ENCODE measurements around the gene OSBPL5. TPM values are rescaled to one million over a fixed set of nuclear protein-coding genes. Genes with fewer than 3 reads are reported as not detected.

Gene OSBPL5
- total RNA-seq, 1 donor from 2014 or later: 15.3 TPM

- DNase-seq: peak; percentile 46
- ATAC-seq (ENCODE audit: poor library complexity): no peak
- intact Hi-C loops (cut with DNase I): no loop called here
These were observed 34.6 kb downstream of the OSBPL5 start for GRCh38 chr11:3130269-3131071.

- peak; percentile 22 for DNase-seq
These were observed 35.4 kb downstream of the OSBPL5 start for GRCh38 chr11:3129591-3130268.

GRCh38 chr11:3129181-3129590, 35.9 kb downstream of the OSBPL5 start:
- intact Hi-C loops (cut with DNase I): no loop called here
- DNase-seq (peak; percentile 30), ATAC-seq (ENCODE audit: poor library complexity) (no peak)

More at GRCh38 chr11:3129591-3130268, 35.4 kb downstream of the OSBPL5 start:
- intact Hi-C loops (cut with DNase I): no loop called here
- no peak for ATAC-seq (ENCODE audit: poor library complexity)

- intact Hi-C loops (cut with DNase I): no loop called here
- no peak for ATAC-seq (ENCODE audit: poor library complexity)
- DNase-seq: peak; percentile 40
These were observed 36.5 kb downstream of the OSBPL5 start for GRCh38 chr11:3128356-3129180.

- DNase-seq: no peak
- intact Hi-C loops (cut with DNase I): no loop called here
- no peak for ATAC-seq (ENCODE audit: poor library complexity)
These were observed 37.3 kb downstream of the OSBPL5 start for GRCh38 chr11:3127706-3128355.

- ATAC-seq (ENCODE audit: poor library complexity) (no peak), DNase-seq (peak; percentile 48)
- intact Hi-C loops (cut with DNase I): no loop called here
These were observed 38.0 kb downstream of the OSBPL5 start for GRCh38 chr11:3126901-3127691.

- peak; percentile 8 for ATAC-seq (ENCODE audit: poor library complexity)
- peak; percentile 70 for DNase-seq
- intact Hi-C loops (cut with DNase I): no loop called here
These were observed 38.8 kb downstream of the OSBPL5 start for GRCh38 chr11:3126207-3126865.

GRCh38 chr11:3124821-3125220, 40.3 kb downstream of the OSBPL5 start:
- ATAC-seq (ENCODE audit: poor library complexity) (no peak), DNase-seq (peak; percentile 27)
- intact Hi-C loops (cut with DNase I): no loop called here

- DNase-seq (peak; percentile 91), ATAC-seq (ENCODE audit: poor library complexity) (peak; percentile 74)
- intact Hi-C loops (cut with DNase I): no loop called here
These were observed 41.1 kb downstream of the OSBPL5 start for GRCh38 chr11:3123761-3124733.

- DNase-seq: peak; percentile 91
- intact Hi-C loops (cut with DNase I): no loop called here
- ATAC-seq (ENCODE audit: poor library complexity): peak; percentile 81
These were observed 41.8 kb downstream of the OSBPL5 start for GRCh38 chr11:3123305-3123704.

- DNase-seq (peak; percentile 50), ATAC-seq (ENCODE audit: poor library complexity) (no peak)
- intact Hi-C loops (cut with DNase I): no loop called here
These were observed 42.3 kb downstream of the OSBPL5 start for GRCh38 chr11:3122775-3123201.

- ATAC-seq (ENCODE audit: poor library complexity) (no peak), DNase-seq (peak; percentile 41)
- intact Hi-C loops (cut with DNase I): no loop called here
These were observed 43.0 kb downstream of the OSBPL5 start for GRCh38 chr11:3121931-3122774.

GRCh38 chr11:3121416-3121815, 43.7 kb downstream of the OSBPL5 start:
- DNase-seq (peak; percentile 24), ATAC-seq (ENCODE audit: poor library complexity) (no peak)
- intact Hi-C loops (cut with DNase I): no loop called here

- peak; percentile 40 for DNase-seq
- ATAC-seq (ENCODE audit: poor library complexity): no peak
- intact Hi-C loops (cut with DNase I): no loop called here
These were observed 44.9 kb downstream of the OSBPL5 start for GRCh38 chr11:3120071-3120792.

Data from Right ventricle myocardium superior (tissue), 1 donor.